ENCODE data around the gene ZNF823.

- TF ChIP-seq TARDBP (IDR thresholded peaks at IDR 0.05) (no peak), SP1 (IDR thresholded peaks at IDR 0.05) (no peak), FOXA1 (IDR thresholded peaks at IDR 0.05) (no peak), ARNT (IDR thresholded peaks at IDR 0.05) (no peak), SUZ12 (IDR thresholded peaks at IDR 0.05) (no peak), L3MBTL2 (conservative IDR thresholded peaks at IDR 0.05) (no peak), PKNOX1 (IDR thresholded peaks at IDR 0.05) (no peak), BHLHE40 (IDR thresholded peaks at IDR 0.05; ENCODE audit: borderline replicate concordance) (no peak), LEF1 (IDR thresholded peaks at IDR 0.05; ENCODE audit: borderline replicate concordance) (no peak), FOXM1 (IDR thresholded peaks at IDR 0.05; ENCODE audit: borderline replicate concordance) (no peak), NFRKB (IDR thresholded peaks at IDR 0.05) (no peak), ZNF384 (IDR thresholded peaks at IDR 0.05) (no peak), ELF4 (IDR thresholded peaks at IDR 0.05) (no peak)
Observed at GRCh38 chr19:11769995-11770394, 31.2 kb upstream of the ZNF823 start.
